ENCODE data around the gene ENTPD6.

The ENTPD6 gene

DNA sequence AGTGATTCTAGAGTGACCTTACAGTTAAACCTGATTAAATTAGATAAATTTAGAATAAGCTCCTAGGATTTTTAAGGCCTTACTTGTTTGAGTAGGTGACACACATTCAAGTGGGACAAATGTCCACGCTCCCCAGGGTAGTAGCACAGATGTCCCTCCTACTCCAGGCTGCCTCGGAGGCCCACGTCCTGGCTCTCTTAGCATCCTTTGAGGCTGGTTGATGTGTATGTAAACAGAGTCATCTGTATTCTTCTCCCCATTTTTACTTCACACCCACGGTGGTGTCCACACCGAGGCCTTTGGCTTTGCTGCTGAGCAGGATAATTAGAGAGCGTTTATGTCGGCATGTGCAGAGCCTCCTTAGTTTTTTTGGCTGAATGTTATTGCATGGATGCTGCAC lies 15.8 kb downstream of the ENTPD6 start:
- H3K27ac ChIP-seq: no peak overlapping the region
- POLR2A ChIA-PET (ENCODE audit: low non-redundant PET): no interaction called here
- no peak for TF ChIP-seq CTCF (conservative IDR thresholded peaks at IDR 0.05; ENCODE audit: low read depth)
- CTCF ChIA-PET: no interaction called here
- no peak for DNase-seq (ENCODE audit: low spot score)

DNA sequence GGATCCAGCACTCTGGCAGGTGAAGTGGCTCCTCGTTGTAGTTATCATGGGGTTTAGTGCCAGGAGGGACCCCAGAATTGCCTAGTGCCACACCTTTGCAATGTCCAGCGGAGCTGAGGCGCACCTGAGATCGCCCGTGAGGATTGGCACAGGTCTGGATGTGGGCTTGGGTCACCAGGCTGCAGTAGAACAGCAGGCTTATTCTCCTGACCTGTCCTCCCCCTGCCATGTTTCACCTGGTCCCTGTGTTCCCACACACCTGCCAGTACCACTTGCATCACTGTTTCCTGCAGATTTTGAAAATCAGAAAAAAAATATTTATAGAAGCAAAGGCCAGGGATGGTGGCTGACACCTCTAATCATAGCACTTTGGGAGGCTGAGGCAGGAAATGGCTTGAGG lies 16.7 kb downstream of the ENTPD6 start:
- no peak for TF ChIP-seq CTCF (conservative IDR thresholded peaks at IDR 0.05; ENCODE audit: low read depth)
- CTCF ChIA-PET: interaction anchor here (0.6 kb wide), 1 partner anchor 96 kb away, joined by 4 read pairs; no protein-coding TSS in a partner anchor

GRCh38 chr20:25213566-25214425 lies 18.3 kb downstream of the ENTPD6 start:
- CTCF ChIA-PET: interaction anchor here (0.7 kb wide), 1 partner anchor 10 kb away, joined by 3 read pairs; no protein-coding TSS in a partner anchor

More for the DNA sequence above, 16.7 kb downstream of the ENTPD6 start:
- H3K27ac ChIP-seq: no peak overlapping the region
- POLR2A ChIA-PET (ENCODE audit: low non-redundant PET): no interaction called here
- no peak for DNase-seq (ENCODE audit: low spot score)

DNA sequence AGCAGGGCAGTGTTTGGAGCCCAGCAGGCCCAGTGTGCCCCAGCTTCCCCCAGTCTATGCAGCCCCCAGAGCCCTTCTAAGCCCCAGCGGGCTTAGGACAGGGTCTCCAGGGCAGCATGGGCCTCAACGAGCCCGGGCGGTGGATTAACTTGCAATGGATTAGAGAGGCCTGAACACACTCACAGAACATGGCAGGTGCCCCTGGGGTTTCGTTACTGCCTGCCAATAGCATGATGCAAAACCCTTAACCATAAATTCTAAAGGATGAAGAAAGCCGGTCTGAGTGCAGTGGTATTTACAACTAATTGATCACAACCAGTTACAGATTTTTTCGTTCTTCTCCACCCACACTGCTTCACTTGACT lies 18.9 kb downstream of the ENTPD6 start:
- CTCF ChIA-PET: no interaction called here
- DNase-seq (ENCODE audit: low spot score): no peak
- POLR2A ChIA-PET (ENCODE audit: low non-redundant PET): no interaction called here

More at GRCh38 chr20:25213566-25214425, 18.3 kb downstream of the ENTPD6 start:
- no peak for TF ChIP-seq CTCF (conservative IDR thresholded peaks at IDR 0.05; ENCODE audit: low read depth)
- peak overlapping the region; percentile 6 for H3K27ac ChIP-seq
- no peak for DNase-seq (ENCODE audit: low spot score)
- POLR2A ChIA-PET (ENCODE audit: low non-redundant PET): no interaction called here

DNA sequence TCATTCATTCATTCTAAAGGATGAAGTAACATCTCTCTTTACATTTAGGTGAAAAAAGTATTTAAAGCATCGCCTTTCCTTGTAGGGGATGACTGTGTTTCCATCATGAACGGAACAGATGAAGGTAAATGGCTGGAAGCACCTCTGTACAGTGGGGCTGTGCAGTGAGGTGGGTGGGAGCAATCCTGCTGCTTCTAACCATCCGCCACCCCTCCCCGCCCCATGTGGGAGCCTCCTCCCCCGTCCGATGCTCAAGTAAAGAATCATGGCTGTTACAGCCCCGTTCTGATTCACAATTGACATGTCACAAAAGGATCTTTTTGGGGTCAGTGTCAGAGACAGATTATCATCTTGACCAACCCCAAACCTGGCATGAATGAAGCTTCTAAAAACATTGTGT lies 19.3 kb downstream of the ENTPD6 start:
- no peak for DNase-seq (ENCODE audit: low spot score)
- CTCF ChIA-PET: no interaction called here
- no peak overlapping the region for H3K27ac ChIP-seq
- TF ChIP-seq CTCF (conservative IDR thresholded peaks at IDR 0.05; ENCODE audit: low read depth): no peak
- POLR2A ChIA-PET (ENCODE audit: low non-redundant PET): no interaction called here

More for the DNA sequence above, 18.9 kb downstream of the ENTPD6 start:
- TF ChIP-seq CTCF (conservative IDR thresholded peaks at IDR 0.05; ENCODE audit: low read depth): no peak
- peak overlapping the region; percentile 6; the same call in 1 of the 2 replicates for H3K27ac ChIP-seq

GRCh38 chr20:25215521-25215920 lies 20.0 kb downstream of the ENTPD6 start:
- CTCF ChIA-PET: interaction anchor here (0.6 kb wide), 1 partner anchor 46 kb away, joined by 5 read pairs; no protein-coding TSS in a partner anchor
- TF ChIP-seq CTCF (conservative IDR thresholded peaks at IDR 0.05; ENCODE audit: low read depth): no peak

More at GRCh38 chr20:25215521-25215920, 20.0 kb downstream of the ENTPD6 start:
- POLR2A ChIA-PET (ENCODE audit: low non-redundant PET): no interaction called here
- DNase-seq (ENCODE audit: low spot score): no peak
- H3K27ac ChIP-seq: no peak overlapping the region
